Activated T-helper 1 cell treated with Interleukin-2 at 50 U/mL for 16 hours (primary cell): Measurements from ENCODE around the gene CTNND2.
"Not testable (repeated sequence)": the region's sequence is repeated elsewhere in the genome, so short reads cannot be mapped to it uniquely, and the experiment has no call there.

Source experiments
- DNase-seq: peaks from one replicate; pipeline ENCODE4 v3.0.0-alpha.2; 2020; ENCODE audit warnings: low read depth

CTNND2 gene

DNA sequence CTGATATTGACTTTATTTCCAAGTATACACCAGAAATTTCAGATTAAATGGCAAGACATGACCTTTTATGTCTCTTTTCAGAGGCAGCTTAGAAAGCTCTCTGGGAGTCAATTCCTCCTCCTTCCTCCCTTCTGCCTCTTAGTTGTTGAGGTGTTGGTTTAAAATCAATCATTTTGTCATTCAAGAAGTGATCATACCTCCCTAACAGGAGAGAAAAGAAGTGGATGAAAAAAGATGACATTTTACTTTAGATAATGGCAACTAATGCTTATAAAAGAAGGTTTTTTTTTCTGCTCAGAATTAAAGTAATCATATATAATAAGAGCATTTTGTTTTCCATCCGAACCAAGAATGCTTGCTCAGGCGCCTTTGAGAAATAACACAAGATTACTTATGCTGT is 448.7 kb downstream of the CTNND2 start:
- DNase-seq = no peak

- DNase-seq = no peak
These were observed 451.4 kb downstream of the CTNND2 start for GRCh38 chr5:11452852-11453251.

DNA sequence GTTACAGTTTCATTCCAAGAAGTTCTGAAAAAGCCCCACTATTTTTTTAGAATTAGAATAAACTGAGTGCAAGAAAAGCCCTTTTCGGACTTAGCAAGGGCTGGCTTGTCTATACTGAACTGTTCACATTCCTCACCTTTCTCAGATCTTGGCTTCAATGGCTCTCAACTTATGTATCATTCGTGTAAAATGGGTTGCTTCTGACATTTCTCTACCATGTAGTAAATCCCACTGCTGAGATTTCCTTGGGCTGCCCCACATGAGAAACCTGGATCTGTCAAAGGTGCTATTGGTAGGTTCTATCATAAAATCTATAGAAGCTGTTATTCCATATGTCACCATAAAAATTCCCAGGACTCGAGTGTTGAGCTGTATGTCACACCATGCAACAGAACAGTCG is 454.3 kb downstream of the CTNND2 start:
- DNase-seq = no peak

GRCh38 chr5:11449217-11449616 is 455.0 kb downstream of the CTNND2 start:
- no peak for DNase-seq

DNA sequence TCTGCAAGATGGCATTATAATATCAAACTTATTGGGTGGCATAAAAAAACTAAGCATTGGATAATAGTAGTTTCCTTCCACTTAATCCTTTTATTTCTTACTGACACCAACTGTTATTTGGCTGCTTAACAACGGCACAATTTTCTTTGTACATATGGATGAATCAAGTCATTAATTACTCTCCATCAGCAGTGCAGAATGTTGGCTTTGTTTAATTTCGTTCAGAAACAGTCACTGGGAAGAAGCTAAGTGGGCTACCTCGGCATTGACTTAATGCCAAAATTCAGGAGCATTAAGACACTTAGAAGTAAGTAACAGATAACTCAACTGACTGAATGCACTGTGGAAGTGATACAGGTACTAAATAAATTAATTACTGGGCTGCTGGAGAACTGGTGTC is 460.4 kb downstream of the CTNND2 start:
- no peak for DNase-seq

DNA sequence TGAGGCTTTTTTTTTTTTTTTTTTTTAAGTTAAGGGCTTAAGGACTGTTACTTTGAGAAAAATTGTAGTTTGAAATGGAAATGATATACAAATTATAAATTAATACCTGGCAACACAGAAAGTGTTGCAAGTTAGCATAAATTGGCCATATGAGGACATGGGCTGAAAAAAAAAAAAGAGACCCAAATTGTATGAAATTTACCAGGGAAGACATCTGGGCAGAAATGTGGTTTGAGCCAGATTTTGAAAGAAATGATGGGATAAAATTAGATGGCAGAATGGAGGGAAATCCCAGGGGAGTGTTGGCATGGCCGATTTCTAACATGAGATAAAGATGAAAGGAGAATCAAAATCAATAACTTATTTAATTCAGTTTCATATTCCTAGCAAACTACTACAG is 472.1 kb downstream of the CTNND2 start:
- no peak for DNase-seq

GRCh38 chr5:11429254-11429653 is 475.0 kb downstream of the CTNND2 start:
- DNase-seq = no peak

DNA sequence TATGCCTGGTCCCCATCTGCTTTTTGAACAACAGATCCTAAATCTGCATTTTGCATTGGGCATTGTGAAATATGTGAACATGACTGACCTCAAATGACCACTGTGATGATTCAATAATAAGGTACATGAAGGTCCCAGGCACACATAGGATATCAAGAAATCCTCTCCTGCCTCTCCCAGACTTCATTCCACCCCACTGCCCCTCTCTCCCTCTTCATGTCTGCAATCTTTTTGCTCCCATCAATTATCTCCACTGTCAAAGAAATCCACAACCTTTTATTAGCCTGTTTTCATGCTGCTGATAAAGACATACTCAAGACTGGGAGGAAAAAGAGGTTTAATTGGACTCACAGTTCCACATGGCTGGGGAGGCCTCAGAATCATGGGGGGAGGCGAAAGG is 476.7 kb downstream of the CTNND2 start:
- no peak for DNase-seq

- DNase-seq = no peak
These were observed 477.8 kb downstream of the CTNND2 start for GRCh38 chr5:11426442-11426841.

GRCh38 chr5:11422342-11422741 is 481.9 kb downstream of the CTNND2 start:
- DNase-seq = no peak

- no peak for DNase-seq
These were observed 483.3 kb downstream of the CTNND2 start for GRCh38 chr5:11420969-11421368.

DNA sequence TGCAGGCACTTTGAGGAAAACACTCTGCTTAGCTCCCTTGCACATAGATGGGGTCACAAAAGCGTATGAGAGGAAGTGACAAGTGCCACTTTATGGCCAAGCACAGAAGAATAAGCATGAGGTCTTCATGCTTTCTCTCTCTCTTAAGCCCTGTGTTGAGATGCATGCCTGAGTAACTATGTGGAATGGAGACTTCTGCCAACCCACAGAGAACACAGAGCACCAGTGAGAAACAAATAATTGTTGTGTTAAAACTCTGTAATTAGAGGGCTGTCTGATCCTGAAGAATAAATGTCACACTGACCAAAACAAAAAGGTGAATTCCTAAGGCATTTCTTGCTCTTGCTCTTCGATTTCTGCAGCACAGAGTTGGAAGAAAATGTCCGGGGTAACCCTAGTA is 488.5 kb downstream of the CTNND2 start:
- DNase-seq = no peak

DNA sequence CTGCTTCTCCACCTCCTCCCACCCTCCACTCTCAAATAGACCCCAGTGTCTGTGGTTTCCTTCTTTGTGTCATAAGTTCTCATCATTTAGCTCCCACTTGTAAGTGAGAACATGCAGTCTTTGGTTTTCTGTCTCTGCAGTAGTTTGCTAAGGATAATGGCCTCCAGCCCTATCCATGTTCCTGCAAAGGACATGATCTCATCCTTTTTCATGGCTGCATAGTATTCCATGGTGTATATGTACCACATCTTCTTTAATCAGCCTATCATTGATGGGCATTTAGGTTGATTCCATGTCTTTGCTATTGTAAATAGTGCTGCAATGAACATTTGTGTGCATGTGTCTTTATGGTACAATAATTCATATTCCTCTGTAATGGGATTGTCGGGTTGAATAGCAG is 489.5 kb downstream of the CTNND2 start:
- DNase-seq = not testable (repeated sequence)

GRCh38 chr5:11411621-11412020 is 492.6 kb downstream of the CTNND2 start:
- DNase-seq = no peak

DNA sequence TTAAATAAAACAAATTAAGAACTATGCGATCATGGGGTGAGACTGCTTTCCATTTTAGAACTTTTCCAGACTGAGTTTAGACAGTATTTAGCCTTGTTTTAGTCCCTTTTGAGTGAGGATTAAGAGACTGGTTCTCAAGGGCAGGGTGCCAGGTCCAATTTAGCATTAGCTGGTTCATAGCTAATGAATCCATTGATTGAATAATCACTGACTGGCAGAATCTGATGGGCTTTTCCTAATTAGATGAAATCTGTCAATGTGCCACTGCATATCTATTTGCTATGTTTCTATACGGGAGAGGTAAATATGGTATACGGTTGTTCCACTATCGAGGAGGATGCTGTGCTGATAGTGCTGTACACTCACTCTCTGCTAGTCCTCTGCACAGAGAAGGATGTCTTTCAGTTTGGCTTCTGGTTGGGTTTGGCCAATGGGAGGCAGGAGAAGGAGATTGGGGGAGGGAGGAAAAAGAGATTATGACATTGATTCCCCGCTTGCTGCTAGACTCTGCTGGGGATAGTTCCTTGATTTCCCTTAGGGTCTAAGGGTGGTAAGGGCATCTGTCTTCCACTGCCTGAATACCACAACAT is 496.6 kb downstream of the CTNND2 start:
- no peak for DNase-seq

GRCh38 chr5:11400316-11400715 is 503.9 kb downstream of the CTNND2 start:
- no peak for DNase-seq

GRCh38 chr5:11398728-11399127 is 505.5 kb downstream of the CTNND2 start:
- no peak for DNase-seq

- no peak for DNase-seq
These were observed 506.7 kb downstream of the CTNND2 start for GRCh38 chr5:11397549-11397948.

GRCh38 chr5:11396917-11397316 is 507.3 kb downstream of the CTNND2 start:
- DNase-seq = no peak

DNA sequence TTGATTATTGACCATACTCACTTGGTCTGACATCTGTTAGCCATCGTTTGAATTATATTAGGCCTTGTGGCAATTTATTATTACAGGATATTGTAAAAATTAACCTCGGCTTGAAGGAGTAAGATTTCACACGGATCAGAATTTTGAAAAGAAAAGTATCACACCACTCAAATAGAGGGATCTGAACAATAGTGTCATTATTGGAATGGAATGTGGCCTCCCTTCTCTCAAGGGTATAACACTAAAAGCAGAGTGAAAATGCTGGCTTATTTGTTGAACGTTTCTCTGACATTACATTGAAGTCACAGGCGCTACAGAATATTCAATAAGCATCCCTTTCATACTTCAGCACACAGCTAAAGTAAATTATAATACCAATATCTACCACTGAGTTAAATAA is 509.3 kb downstream of the CTNND2 start:
- DNase-seq = no peak

DNA sequence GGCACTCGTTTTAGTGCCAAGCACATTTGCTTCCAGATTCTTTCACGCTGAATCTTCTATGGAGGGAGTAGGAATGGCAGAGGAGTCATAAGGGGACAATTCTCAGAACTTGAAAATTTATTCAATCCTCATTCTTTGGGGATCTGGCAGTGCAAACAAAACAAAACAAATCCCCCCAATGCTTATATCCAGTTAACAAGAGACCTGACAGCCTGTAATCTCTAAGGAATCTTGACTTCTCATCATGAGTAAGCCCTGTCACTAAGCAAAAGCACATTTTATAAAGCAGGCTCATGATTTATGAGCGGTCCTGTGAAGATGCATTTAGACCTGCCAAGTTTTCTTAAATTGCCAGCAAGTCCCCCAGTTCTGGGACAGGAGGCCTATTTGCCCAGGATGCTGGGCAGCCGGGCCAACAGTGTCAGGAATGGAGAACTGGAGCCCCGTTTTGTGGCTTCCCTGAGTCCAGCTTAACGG is 513.9 kb downstream of the CTNND2 start:
- no peak for DNase-seq

- no peak for DNase-seq
These were observed 516.9 kb downstream of the CTNND2 start for GRCh38 chr5:11387382-11387781.

- no peak for DNase-seq
These were observed 517.8 kb downstream of the CTNND2 start for GRCh38 chr5:11386398-11386797.

DNA sequence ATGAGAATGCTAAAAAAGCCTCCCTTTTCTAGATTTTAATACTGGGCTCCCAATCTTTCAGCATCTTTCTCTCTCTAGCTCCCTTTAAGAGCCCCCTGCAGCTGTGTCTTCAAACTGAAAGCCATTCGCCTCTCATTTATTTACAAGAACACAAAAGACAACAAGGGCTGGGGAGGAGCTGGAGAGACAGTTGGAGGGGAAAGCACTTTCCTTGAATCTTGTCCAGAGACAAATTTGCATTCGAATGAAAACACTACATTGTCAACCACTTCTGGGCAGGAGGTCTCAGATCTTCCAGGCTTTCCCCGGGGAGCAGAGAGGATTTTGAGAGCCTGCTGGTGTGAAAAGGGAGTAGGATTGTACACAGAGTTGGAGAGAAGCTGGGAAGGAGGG is 518.3 kb downstream of the CTNND2 start:
- DNase-seq = no peak
